ENCODE measurements around the gene SLCO1C1. TPM values are rescaled to one million over a fixed set of nuclear protein-coding genes. Genes with fewer than 3 reads are reported as not detected.

Gene SLCO1C1
- total RNA-seq, 4 donors from 2014 or later, result 0.79 to 5.2 (median 4.0) TPM; not detected in 1

GRCh38 chr12:20704860-20705259 lies 9.7 kb downstream of the SLCO1C1 start:
- no peak overlapping the region for H3K4me3 ChIP-seq
- H3K4me1 ChIP-seq, result no peaks in the 10 kb centered on the region
- no peaks in the 10 kb centered on the region for H3K9me3 ChIP-seq
- DNase-seq, result no peak
- in situ Hi-C loops (cut with MboI; ENCODE audit: low pct_ligation_motif_present in 1 of 4, low pct_unique_long_range_greater_than_20kb in 1 of 4, low sequenced_read_pairs in 3 of 4) (no loop called here), intact Hi-C loops (cut with DNase I; ENCODE audit: low total_unique reads) (no loop called here)
- H3K36me3 ChIP-seq, result no peaks in the 10 kb centered on the region
- 52 to 65% methylated on average over 6 of the region's 6 CpGs for WGBS, 2 donors (ENCODE audit: low coverage in 1 of 2)
- no peaks in the 10 kb centered on the region for H3K27me3 ChIP-seq
- H3K27ac ChIP-seq, result no peak overlapping the region
- TF ChIP-seq POLR2A (IDR thresholded peaks at IDR 0.05) (no peak), EP300 (IDR thresholded peaks at IDR 0.05; ENCODE audit: low read depth) (no peak), POLR2AphosphoS5 (IDR thresholded peaks at IDR 0.05) (no peak), CTCF (IDR thresholded peaks at IDR 0.05) (no peak)

GRCh38 chr12:20711846-20712245 lies 16.7 kb downstream of the SLCO1C1 start:
- Histone ChIP-seq H3K27me3 (no peaks in the 10 kb centered on the region), H3K4me1 (peaks cover 0 to 12% (median 4%) of the 10 kb centered on the region in 4 donors), H3K27ac (no peak overlapping the region), H3K4me3 (no peak overlapping the region), H3K36me3 (no peaks in the 10 kb centered on the region), H3K9me3 (no peaks in the 10 kb centered on the region)
- intact Hi-C loops (cut with DNase I; ENCODE audit: low total_unique reads) (no loop called here), in situ Hi-C loops (cut with MboI; ENCODE audit: low pct_ligation_motif_present in 1 of 4, low pct_unique_long_range_greater_than_20kb in 1 of 4, low sequenced_read_pairs in 3 of 4) (no loop called here)
- DNase-seq, result no peak
- TF ChIP-seq EP300 (IDR thresholded peaks at IDR 0.05; ENCODE audit: low read depth) (no peak), CTCF (IDR thresholded peaks at IDR 0.05) (no peak), POLR2AphosphoS5 (IDR thresholded peaks at IDR 0.05) (no peak), POLR2A (IDR thresholded peaks at IDR 0.05) (no peak)
- WGBS, 2 donors (ENCODE audit: low coverage in 1 of 2), result 67 to 83% methylated on average over 3 of the region's 3 CpGs

GRCh38 chr12:20716037-20716436 lies 20.9 kb downstream of the SLCO1C1 start:
- no peaks in the 10 kb centered on the region for H3K36me3 ChIP-seq
- H3K27me3 ChIP-seq, result no peaks in the 10 kb centered on the region
- TF ChIP-seq POLR2A (IDR thresholded peaks at IDR 0.05), result no peak
- no peak for TF ChIP-seq EP300 (IDR thresholded peaks at IDR 0.05; ENCODE audit: low read depth)
- no peak for TF ChIP-seq POLR2AphosphoS5 (IDR thresholded peaks at IDR 0.05)
- TF ChIP-seq CTCF (IDR thresholded peaks at IDR 0.05), result peak in 4 of 5 experiments; percentile 26 to 59 (median 26)
- H3K27ac ChIP-seq, result peak overlapping the region; percentile 25 to 58 (median 40)
- in situ Hi-C loops (cut with MboI; ENCODE audit: low pct_ligation_motif_present in 1 of 4, low pct_unique_long_range_greater_than_20kb in 1 of 4, low sequenced_read_pairs in 3 of 4) (no loop called here), intact Hi-C loops (cut with DNase I; ENCODE audit: low total_unique reads) (no loop called here)
- WGBS, 2 donors (ENCODE audit: low coverage in 1 of 2), result 52% methylated on average over 2 of the region's 2 CpGs; no CpG with 5 or more reads in 1 of the 2 donors
- H3K4me1 ChIP-seq, result peaks cover 0 to 18% (median 4%) of the 10 kb centered on the region in 4 donors
- no peak overlapping the region for H3K4me3 ChIP-seq
- DNase-seq, result peak; percentile 28
- no peaks in the 10 kb centered on the region for H3K9me3 ChIP-seq

GRCh38 chr12:20716985-20717384 lies 21.9 kb downstream of the SLCO1C1 start:
- intact Hi-C loops (cut with DNase I; ENCODE audit: low total_unique reads), result no loop called here
- WGBS, 2 donors (ENCODE audit: low coverage in 1 of 2), result 50 to 67% methylated on average over 1 of the region's 1 CpG
- TF ChIP-seq CTCF (IDR thresholded peaks at IDR 0.05) (no peak), POLR2AphosphoS5 (IDR thresholded peaks at IDR 0.05) (no peak), EP300 (IDR thresholded peaks at IDR 0.05; ENCODE audit: low read depth) (no peak), POLR2A (IDR thresholded peaks at IDR 0.05) (no peak)
- Histone ChIP-seq H3K36me3 (no peaks in the 10 kb centered on the region), H3K27ac (peak overlapping the region in 2 of 4 donors; percentile 55 to 58), H3K27me3 (no peaks in the 10 kb centered on the region), H3K9me3 (no peaks in the 10 kb centered on the region), H3K4me1 (peaks cover 0 to 22% (median 4%) of the 10 kb centered on the region in 4 donors), H3K4me3 (no peak overlapping the region)
- in situ Hi-C loops (cut with MboI; ENCODE audit: low pct_ligation_motif_present in 1 of 4, low pct_unique_long_range_greater_than_20kb in 1 of 4, low sequenced_read_pairs in 3 of 4), result no loop called here
- DNase-seq, result no peak
